BJ (cell line): ENCODE measurements around the gene SUSD6. TPM values are rescaled to one million over a fixed set of nuclear protein-coding genes. Genes with fewer than 3 reads are reported as not detected.

ENCODE experiments used
- CTCF ChIA-PET: fragments of 350-600 bp; formaldehyde crosslinking; extraction: SDS; loops from one replicate; lab custom pipeline; 2021; ENCODE audit warnings: antibody characterized with exemption, inconsistent platforms; lab: Yijun Ruan, JAX
- POLR2A ChIA-PET: fragments of 300-600 bp; sonication (Branson Sonifier 250); formaldehyde crosslinking; extraction: SDS; loops from one replicate; lab custom pipeline; 2021; ENCODE audit warnings: antibody characterized with exemption; lab: Charles Lee
- DNase-seq: peaks from one replicate; pipeline ENCODE4 v3.0.0-alpha.2; 2011; ENCODE audit warnings: low read depth
- H3K27me3 ChIP-seq: 2 replicates; pipeline ENCODE4 v1.6.0; 2011; ENCODE audit warnings: low read length; ENCODE audit not compliant: control insufficient read depth, insufficient read depth
- H3K36me3 ChIP-seq: 2 replicates; pipeline ENCODE4 v1.5.1; 2011; ENCODE audit warnings: low read length; ENCODE audit not compliant: control insufficient read depth, insufficient read depth
- H3K4me3 ChIP-seq: 2 replicates; pipeline ENCODE4 v1.5.1; 2011; ENCODE audit warnings: low read depth, mild to moderate bottlenecking, control low read depth, low read length
- polyA plus RNA-seq: library from polyadenylated mRNA; depleted of rRNA; stranded (reverse); fragments of >200 nt; gene quantifications from 2 replicates; pipeline ENCODE4 v1.2.3, GENCODE V29; 2011
- TF ChIP-seq, protein P1 (sequence below): IDR thresholded peaks from 2 replicates; pipeline ENCODE4 v1.5.1; 2011; ENCODE audit warnings: low read depth, mild to moderate bottlenecking, control low read depth, inconsistent platforms, low read length, moderate library complexity; ENCODE audit not compliant: insufficient read depth

The SUSD6 gene
- polyA plus RNA-seq, 1 experiment, result 20.3 TPM

DNA sequence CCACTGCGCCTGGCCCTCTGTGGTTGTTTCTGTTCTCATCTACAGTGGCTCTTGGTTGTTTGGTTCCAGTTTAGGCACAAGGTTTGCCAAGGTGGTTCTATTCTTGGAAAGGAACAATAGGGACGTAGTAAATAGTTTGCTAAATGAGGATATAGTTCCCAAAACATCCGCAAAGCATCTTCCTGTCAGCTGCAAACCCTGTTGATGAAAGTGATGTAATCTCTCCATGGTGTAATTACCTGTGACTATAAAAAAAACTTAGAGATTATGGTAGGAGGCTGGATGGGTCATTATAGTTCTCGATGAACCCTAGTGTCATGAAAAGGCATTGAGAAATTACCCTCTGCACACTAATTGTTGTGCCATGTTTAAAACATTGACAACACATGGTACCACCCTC is 52.9 kb downstream of the SUSD6 start:
- 0 out of 2 replicates have a peak, but pooled peaks cover 2% of the 10 kb centered on the region for H3K36me3 ChIP-seq
- TF ChIP-seq, protein P1, sequence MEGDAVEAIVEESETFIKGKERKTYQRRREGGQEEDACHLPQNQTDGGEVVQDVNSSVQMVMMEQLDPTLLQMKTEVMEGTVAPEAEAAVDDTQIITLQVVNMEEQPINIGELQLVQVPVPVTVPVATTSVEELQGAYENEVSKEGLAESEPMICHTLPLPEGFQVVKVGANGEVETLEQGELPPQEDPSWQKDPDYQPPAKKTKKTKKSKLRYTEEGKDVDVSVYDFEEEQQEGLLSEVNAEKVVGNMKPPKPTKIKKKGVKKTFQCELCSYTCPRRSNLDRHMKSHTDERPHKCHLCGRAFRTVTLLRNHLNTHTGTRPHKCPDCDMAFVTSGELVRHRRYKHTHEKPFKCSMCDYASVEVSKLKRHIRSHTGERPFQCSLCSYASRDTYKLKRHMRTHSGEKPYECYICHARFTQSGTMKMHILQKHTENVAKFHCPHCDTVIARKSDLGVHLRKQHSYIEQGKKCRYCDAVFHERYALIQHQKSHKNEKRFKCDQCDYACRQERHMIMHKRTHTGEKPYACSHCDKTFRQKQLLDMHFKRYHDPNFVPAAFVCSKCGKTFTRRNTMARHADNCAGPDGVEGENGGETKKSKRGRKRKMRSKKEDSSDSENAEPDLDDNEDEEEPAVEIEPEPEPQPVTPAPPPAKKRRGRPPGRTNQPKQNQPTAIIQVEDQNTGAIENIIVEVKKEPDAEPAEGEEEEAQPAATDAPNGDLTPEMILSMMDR, result no peak
- H3K4me3 ChIP-seq, result no peak overlapping the region
- no peaks in the 10 kb centered on the region for H3K27me3 ChIP-seq
- POLR2A ChIA-PET, result no interaction called here
- no peak for DNase-seq
- CTCF ChIA-PET, result no interaction called here

DNA sequence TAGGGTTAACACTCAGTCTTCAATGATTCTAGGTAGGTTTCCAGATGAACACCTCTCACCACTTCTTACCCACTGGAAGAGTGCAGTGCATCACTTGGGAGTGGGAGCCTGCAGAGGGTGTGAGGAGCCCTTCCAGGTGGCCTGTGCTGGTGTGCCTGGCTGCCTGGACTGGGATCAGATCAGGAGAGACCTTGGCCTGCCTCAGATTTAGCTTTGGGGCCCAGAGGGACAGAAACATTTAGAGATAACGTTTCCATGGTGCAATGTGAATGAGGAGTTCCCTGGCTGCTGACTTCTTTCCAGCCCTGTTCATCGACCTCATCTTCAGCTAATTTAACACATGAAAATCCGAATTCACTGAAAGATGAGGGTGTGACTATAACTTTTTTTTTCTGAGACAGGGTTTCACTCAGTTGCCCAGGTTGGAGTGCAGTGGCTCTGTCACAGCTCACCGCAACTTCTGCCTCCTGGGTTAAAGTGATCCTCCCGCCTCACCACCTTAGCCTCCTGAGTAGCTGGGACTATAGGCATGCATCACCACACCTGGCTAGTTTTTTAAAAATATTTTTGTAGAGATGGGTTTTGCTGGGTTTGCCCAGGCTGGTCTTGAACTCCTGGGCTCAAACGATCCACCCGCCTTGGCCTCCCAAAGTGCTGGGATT is 53.6 kb downstream of the SUSD6 start:
- H3K27me3 ChIP-seq, result no peaks in the 10 kb centered on the region
- H3K4me3 ChIP-seq, result no peak overlapping the region
- TF ChIP-seq, protein P1, result no peak
- DNase-seq, result no peak
- ChIA-PET CTCF (interaction anchor here (1.3 kb wide), 1 partner anchor 11 kb away, joined by 3 read pairs; no protein-coding TSS in a partner anchor), POLR2A (no interaction called here)
- no peaks in the 10 kb centered on the region for H3K36me3 ChIP-seq

DNA sequence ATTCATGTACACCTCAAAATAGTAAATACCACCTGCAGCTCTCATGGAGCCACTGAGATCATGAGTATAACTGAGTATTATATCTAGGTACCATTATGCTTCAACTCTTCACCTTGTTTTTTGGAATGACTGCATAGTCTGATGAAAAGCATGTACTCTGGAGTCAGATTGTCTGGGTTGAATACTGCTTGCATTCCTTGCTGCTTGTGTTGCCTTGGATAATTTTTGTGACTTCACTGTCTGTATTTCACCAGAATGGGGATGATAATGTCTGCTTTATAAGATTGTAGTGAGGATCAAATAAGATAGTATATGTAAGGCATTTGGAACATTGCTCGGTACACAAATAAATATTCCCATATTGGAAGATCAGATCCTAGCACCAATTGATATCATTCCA is 54.2 kb downstream of the SUSD6 start:
- DNase-seq, result no peak
- Histone ChIP-seq H3K36me3 (no peaks in the 10 kb centered on the region), H3K27me3 (no peaks in the 10 kb centered on the region), H3K4me3 (no peak overlapping the region)
- ChIA-PET POLR2A (no interaction called here), CTCF (interaction anchor here (0.8 to 1.3 kb wide), 2 partner anchors 12 to 54 kb away, joined by 3 read pairs; partner anchors contain the start of gene SUSD6)
- TF ChIP-seq, protein P1, result no peak

DNA sequence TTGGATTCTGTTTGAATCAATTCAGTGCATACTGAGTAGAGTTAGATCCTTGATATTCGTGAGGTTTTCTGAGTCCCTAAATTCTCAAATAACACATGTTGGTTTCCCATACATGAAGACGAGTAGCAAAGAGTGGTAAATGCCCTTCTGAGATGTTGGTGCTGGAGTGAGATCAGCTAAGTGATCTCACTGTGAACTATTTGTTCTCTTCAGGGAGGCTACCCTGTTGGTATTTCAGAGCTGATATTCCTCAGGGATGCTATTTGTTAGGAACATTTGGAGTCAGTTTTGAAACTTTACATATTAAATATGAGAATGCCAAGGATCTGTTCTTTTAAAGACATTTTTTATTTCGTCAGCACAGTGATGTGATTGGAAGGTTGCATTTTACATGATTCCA is 54.7 kb downstream of the SUSD6 start:
- DNase-seq, result no peak
- CTCF ChIA-PET, result interaction anchor here (0.7 to 0.8 kb wide), 2 partner anchors 32 to 55 kb away, joined by 3 read pairs; partner anchors contain the start of gene SUSD6
- Histone ChIP-seq H3K36me3 (no peaks in the 10 kb centered on the region), H3K27me3 (no peaks in the 10 kb centered on the region), H3K4me3 (no peak overlapping the region)
- POLR2A ChIA-PET, result no interaction called here
- TF ChIP-seq, protein P1, result no peak

DNA sequence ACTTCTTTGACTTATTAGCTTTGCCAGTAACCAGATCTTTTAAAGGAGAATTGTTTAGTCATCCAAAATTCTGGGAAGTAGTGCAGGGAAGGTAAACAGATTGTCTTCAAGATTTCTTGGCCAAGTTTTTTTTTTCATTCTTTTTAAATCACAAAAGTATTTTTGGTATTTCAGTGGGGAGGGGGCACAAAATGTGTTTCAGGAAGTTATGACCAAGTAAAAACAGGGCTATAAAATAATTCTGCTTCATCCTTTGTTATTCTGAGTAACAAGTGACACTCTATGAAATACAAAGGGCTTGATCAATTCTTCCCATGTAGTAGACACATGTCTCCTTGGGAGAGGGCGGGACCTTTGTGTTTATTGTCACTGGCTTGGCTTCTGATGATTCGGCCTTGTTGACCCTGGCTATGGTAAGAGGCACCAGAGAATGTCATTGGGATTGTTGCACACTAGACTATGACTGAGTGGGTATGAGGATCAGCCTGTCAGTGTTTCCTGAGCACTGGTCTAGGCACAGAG is 55.4 kb downstream of the SUSD6 start:
- H3K4me3 ChIP-seq, result no peak overlapping the region
- H3K36me3 ChIP-seq, result no peaks in the 10 kb centered on the region
- POLR2A ChIA-PET, result no interaction called here
- CTCF ChIA-PET, result interaction anchor here (0.7 kb wide), 1 partner anchor 32 kb away, joined by 3 read pairs; no protein-coding TSS in a partner anchor
- peak; percentile 54 for DNase-seq
- TF ChIP-seq, protein P1, result no peak
- no peaks in the 10 kb centered on the region for H3K27me3 ChIP-seq
